ENCODE measurements around the gene EEF1AKMT3. TPM values are rescaled to one million over a fixed set of nuclear protein-coding genes. Genes with fewer than 3 reads are reported as not detected.

The EEF1AKMT3 gene
- total RNA-seq, 4 donors from 2014 or later, result 1.9 to 6.7 (median 4.3) TPM

DNA sequence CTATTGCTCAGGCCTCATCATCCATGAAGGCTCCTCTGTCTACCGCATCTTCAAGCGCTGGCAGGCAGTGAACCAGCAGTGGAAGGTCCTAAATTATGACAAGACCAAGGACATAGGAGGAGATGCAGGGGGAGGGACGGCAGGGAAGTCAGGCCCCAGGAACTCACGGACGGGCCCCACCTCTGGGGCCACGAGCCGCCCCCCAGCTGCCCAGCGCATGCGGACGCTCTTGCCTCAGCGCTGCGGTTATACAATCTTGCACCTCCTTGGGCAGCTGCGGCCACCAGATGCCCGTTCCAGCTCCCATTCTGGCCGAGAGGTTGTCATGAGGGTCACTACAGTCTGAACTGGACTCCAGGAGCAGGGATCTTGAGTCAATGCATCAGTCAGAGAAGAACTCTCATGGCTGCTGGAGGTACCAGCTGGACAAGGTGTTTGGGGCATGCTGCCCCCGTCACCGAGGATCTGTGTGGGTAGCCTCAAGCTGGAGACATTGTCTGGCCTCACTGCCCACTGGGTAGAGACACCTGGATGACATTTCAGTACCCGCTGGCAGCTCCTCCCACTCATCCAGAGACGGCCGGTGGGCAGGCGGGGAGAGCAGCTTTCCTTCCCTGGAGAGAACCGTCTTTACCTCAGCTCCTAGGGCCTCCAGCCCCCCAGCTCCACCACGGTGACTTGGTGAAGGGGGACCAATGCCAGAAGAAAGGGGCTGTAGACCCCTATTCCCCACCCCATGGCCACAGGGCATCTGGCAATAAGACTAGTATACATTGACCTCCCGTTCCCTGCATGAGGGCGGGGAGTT lies 13.7 kb upstream of the EEF1AKMT3 start:
- whole genome bisulfite sequencing, 2 donors (ENCODE audit: low coverage in 1 of 2), result 89 to 94% methylated on average over 2 to 25 of the region's 25 CpGs

DNA sequence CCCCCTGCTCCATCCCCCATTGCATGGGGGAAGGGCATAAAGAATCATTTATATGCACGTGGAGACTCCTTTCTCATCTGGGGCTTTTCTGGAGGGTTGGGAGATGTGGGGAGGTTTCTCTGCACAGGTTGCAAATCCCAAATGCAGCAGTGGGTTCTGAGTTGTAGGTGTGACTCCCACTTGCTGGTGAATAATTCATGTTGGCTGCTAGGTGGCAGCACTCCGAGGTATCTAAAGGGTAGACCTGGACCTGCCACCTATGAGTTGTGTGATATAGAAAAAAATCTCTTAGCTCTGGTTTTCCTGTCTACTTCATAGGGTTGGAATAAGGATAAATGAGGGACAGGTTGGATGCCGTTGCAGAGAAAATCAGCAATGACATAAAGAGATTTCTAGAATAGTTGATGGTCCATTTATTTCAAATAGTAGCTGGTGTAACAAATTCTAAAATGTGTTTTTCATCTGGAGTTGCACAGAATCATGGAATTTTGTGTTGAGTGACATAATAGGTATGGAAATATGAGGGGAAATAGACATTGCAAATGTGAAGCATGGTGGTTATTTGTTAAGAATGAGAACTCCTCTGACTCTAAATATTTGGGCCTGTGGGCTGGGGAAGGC lies 12.9 kb upstream of the EEF1AKMT3 start:
- in situ Hi-C loops (cut with MboI; ENCODE audit: low pct_ligation_motif_present in 1 of 4, low pct_unique_long_range_greater_than_20kb in 1 of 4, low sequenced_read_pairs in 3 of 4) (no loop called here), intact Hi-C loops (cut with DNase I; ENCODE audit: low total_unique reads) (no loop called here)
- DNase-seq, result no peak
- H3K27me3 ChIP-seq, result peaks cover 12% of the 10 kb centered on the region
- peaks cover 0 to 19% (median 17%) of the 10 kb centered on the region in 4 donors for H3K4me1 ChIP-seq
- TF ChIP-seq POLR2A (IDR thresholded peaks at IDR 0.05) (no peak), EP300 (IDR thresholded peaks at IDR 0.05; ENCODE audit: low read depth) (no peak), POLR2AphosphoS5 (IDR thresholded peaks at IDR 0.05) (no peak)
- TF ChIP-seq, protein P1, sequence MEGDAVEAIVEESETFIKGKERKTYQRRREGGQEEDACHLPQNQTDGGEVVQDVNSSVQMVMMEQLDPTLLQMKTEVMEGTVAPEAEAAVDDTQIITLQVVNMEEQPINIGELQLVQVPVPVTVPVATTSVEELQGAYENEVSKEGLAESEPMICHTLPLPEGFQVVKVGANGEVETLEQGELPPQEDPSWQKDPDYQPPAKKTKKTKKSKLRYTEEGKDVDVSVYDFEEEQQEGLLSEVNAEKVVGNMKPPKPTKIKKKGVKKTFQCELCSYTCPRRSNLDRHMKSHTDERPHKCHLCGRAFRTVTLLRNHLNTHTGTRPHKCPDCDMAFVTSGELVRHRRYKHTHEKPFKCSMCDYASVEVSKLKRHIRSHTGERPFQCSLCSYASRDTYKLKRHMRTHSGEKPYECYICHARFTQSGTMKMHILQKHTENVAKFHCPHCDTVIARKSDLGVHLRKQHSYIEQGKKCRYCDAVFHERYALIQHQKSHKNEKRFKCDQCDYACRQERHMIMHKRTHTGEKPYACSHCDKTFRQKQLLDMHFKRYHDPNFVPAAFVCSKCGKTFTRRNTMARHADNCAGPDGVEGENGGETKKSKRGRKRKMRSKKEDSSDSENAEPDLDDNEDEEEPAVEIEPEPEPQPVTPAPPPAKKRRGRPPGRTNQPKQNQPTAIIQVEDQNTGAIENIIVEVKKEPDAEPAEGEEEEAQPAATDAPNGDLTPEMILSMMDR (IDR thresholded peaks at IDR 0.05), result peak; percentile 27 to 57 (median 45)
- peaks cover 0 to 5% (median 0%) of the 10 kb centered on the region in 4 donors for H3K36me3 ChIP-seq
- H3K27ac ChIP-seq, result no peak overlapping the region
- H3K4me3 ChIP-seq, result no peak overlapping the region
- 37 to 71% methylated on average over 1 to 3 of the region's 3 CpGs for WGBS, 2 donors (ENCODE audit: low coverage in 1 of 2)
- no peaks in the 10 kb centered on the region for H3K9me3 ChIP-seq

More for the DNA sequence above, 13.7 kb upstream of the EEF1AKMT3 start:
- no peak for DNase-seq
- H3K9me3 ChIP-seq, result no peaks in the 10 kb centered on the region
- no peak overlapping the region for H3K4me3 ChIP-seq
- no peak overlapping the region for H3K27ac ChIP-seq
- H3K4me1 ChIP-seq, result peaks cover 0 to 23% (median 21%) of the 10 kb centered on the region in 4 donors
- peaks cover 0 to 5% (median 0%) of the 10 kb centered on the region in 4 donors for H3K36me3 ChIP-seq
- TF ChIP-seq EP300 (IDR thresholded peaks at IDR 0.05; ENCODE audit: low read depth), result no peak
- no peak for TF ChIP-seq POLR2AphosphoS5 (IDR thresholded peaks at IDR 0.05)
- no peak for TF ChIP-seq POLR2A (IDR thresholded peaks at IDR 0.05)
- TF ChIP-seq, protein P1 (IDR thresholded peaks at IDR 0.05), result no peak
- intact Hi-C loops (cut with DNase I; ENCODE audit: low total_unique reads), result no loop called here
- H3K27me3 ChIP-seq, result peaks cover 5% of the 10 kb centered on the region
- in situ Hi-C loops (cut with MboI; ENCODE audit: low pct_ligation_motif_present in 1 of 4, low pct_unique_long_range_greater_than_20kb in 1 of 4, low sequenced_read_pairs in 3 of 4), result no loop called here

DNA sequence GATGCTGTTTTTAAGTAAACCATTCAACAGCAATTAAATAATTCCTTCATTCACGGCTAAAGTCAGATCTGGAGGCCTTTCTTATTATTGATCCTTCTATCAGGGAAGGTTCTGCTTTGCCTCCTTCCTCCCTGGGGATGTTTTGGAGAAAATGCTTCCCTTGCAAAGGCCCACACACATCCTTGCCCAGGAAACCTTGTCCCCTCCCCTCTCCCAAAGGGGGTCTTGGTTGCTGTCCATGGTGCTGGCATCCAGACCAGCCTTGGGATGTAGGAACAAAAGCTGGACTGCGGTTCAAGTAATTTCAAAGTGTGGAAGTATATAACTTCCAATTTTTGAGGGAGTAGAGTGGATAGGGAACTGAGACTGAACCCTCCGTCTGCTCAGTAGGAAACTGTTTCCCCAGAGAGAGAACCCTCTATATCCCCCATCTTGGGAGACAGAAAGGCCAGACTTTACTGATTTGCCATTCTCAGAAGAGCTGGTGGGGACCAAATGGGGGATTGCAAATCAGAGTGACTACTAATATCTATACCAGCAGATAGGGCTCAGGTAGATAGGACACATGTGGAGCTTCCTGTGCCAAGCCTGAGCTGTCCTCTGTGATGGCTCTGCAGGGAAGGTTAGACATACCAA lies 11.9 kb upstream of the EEF1AKMT3 start:
- in situ Hi-C loops (cut with MboI; ENCODE audit: low pct_ligation_motif_present in 1 of 4, low pct_unique_long_range_greater_than_20kb in 1 of 4, low sequenced_read_pairs in 3 of 4), result no loop called here
- Histone ChIP-seq H3K4me1 (peaks cover 5 to 26% (median 24%) of the 10 kb centered on the region in 4 donors), H3K4me3 (no peak overlapping the region), H3K9me3 (no peaks in the 10 kb centered on the region), H3K36me3 (peaks cover 0 to 5% (median 0%) of the 10 kb centered on the region in 4 donors), H3K27me3 (peaks cover 22% of the 10 kb centered on the region), H3K27ac (no peak overlapping the region)
- 89% methylated on average over 3 of the region's 3 CpGs; no CpG with 5 or more reads in 1 of the 2 donors for WGBS, 2 donors (ENCODE audit: low coverage in 1 of 2)
- TF ChIP-seq, protein P1 (IDR thresholded peaks at IDR 0.05), result no peak
- TF ChIP-seq POLR2AphosphoS5 (IDR thresholded peaks at IDR 0.05) (no peak), EP300 (IDR thresholded peaks at IDR 0.05; ENCODE audit: low read depth) (no peak), POLR2A (IDR thresholded peaks at IDR 0.05) (no peak)
- intact Hi-C loops (cut with DNase I; ENCODE audit: low total_unique reads), result no loop called here
- DNase-seq, result no peak
